Globus pallidus (tissue), 1 donor: Measurements from ENCODE around the gene HOXB13.

Experiments used
- DNase-seq: peaks from one replicate; pipeline ENCODE4 v3.0.0-alpha.2; 2015; ENCODE audit warnings: low spot score

Gene HOXB13

DNA sequence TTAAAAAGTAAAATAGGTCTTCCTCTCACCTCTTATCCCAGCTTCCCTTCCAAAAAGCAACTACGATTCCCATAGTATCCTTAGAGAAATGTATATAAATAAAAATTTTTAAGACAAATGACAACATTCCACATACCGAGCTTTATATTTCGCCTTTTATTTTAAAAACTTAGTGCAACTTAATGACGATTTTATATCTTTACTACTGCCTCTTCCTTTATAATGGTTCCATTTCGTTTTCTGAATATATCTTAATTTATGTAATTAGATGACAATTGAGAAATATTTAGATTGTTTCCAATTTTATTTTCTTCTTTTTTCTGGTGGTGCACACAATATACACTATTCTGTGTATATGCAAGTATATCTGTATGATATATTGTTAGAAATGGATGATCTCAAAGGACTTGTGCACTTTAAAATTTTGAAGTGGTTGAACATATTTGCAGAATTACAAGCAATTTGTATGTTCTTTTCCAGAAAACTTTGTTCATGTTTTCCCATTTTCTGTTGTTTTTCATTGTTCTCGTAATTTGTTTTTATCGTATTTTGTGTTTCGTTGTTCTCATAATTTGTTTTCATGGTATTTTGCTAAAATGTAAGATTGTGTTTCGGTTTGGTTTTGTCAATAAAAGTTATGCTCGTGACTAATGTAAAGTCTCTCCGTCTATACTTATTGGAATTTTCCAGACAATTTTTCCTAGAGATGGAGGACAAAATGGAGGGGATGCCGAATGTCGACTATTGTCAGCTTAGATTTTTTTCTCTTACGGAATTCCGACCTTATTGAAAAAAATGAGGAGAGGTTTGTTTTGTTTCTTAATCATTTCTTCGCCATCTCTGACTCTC is 20.4 kb upstream of the HOXB13 start:
- no peak for DNase-seq

DNA sequence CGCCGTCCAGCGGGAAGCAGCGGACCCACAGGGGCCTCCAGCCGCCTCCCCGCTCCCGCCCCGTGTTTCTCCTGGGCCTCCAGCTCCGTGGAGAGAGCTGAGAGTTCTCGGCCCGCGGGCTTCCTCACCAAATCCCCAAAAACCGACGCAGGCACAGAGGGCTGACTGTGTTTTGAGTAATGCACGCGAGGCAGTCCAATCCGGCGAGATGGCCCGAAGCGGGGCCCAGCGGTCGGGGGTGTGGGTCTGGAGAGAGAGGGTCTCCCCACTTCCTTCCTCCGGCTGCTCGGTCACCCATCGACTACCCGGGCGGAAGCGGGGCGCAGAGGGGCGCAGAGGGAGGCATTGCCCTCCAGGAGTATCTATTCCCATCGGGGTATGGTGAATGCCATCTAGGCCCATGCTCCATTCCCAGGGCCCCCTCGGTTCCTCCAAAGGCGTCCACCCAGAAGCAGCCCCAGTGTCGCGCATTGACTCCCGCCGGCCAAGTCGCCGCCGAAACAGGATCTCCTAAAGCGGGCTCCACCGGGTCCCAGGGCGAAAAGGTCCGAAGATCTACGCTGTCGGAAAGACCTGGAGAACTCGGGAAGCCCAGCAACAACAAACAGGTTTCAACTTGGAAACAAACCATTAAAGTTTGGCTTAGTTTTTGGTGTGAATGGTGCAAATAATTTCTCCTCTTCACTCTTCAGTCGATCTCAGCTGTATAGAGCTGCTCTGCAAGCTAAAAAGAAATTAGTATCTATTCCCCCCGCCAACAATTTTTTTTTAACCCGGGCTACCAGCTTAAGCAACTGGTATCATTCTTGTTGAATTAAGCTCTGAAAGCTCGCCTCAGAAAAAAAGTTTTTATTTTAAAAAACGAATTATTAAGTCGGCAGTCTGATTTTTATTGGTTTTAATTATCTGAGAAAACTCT is 19.2 kb upstream of the HOXB13 start:
- DNase-seq: no peak

DNA sequence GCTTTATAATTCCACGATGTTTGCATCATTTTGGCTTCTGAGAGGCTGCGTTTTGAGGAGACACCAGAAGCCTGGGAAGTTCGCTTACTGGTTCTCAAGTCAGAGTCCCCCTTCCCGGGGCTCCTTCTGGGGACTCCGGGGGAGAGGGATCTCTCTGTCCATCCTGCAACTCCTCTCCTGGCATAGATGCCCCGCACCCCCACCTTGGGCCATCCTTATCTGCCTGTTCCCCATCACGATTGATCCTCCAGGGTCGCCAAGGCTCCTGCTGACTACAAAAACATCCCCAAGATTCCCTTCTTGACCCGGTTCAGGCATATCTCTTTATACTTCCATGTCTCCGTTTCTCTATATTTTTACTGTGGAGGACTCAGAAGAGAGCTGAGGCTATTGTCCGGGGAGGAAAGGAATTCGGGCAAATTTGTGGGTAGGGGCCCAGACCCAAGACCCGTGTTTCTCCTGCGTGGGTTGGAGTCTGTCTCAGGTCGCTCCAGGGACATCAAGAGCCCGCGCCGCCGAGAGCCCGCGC is 18.4 kb upstream of the HOXB13 start:
- no peak for DNase-seq

DNA sequence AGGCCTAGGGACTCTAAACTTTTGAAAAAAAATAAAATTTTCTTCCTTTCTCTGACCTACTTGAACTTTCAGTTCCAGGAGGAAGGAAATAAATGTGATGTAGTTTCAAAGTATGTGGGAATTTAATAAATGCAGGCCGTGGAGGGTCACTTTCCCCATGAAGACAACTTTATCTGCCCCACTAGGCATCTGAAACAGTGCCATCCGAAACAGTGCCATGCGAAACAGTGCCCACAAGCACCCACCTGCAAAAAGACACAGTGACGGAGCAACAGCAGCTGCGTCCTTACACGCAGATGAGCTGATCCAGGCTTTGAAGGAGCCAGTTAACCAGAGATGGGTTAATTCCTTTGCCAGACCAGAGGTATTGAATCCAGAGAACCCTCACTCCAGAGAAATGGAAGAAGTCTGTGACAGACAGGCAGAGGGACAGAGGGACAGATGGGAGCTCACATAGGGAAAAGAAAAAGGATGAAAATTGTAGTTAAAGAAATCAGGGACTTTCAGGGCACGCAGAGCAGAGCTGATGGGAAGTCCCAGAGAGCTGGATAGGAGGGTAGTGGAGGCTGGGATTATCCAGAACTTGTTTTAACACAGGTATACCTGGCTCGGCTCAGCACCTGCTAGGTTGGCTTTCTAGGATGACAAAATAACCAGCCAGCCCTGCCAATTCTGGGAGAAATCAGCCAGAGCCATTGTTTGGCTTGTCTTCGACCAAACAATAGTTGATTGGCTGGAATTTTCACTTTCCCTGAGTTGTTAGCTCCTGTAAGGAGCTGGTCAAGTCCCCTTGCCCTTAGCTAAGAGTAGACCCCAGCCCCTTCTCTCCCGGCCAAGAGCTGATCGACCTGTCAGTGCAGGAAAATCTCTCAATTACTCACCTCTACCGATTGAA is 17.1 kb upstream of the HOXB13 start:
- DNase-seq: no peak

DNA sequence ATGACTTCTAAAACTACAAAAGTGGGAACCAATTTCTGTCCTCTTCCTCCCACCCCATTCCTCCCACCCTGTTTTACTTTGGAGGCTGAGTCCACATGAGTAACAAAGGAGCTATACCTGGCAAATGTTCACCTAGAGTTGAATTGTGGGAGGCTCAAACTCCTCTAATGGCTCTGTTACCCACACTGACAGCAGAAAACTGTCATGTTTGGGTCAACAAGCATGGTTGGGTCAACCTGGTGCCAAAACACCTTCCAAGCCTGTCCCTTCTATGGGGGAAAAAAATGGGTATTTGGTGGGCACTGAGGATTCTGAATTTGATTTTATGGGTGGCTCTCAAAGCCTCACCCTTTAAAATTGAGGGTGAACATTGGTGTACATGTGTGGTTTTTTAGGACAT is 12.0 kb upstream of the HOXB13 start:
- no peak for DNase-seq

DNA sequence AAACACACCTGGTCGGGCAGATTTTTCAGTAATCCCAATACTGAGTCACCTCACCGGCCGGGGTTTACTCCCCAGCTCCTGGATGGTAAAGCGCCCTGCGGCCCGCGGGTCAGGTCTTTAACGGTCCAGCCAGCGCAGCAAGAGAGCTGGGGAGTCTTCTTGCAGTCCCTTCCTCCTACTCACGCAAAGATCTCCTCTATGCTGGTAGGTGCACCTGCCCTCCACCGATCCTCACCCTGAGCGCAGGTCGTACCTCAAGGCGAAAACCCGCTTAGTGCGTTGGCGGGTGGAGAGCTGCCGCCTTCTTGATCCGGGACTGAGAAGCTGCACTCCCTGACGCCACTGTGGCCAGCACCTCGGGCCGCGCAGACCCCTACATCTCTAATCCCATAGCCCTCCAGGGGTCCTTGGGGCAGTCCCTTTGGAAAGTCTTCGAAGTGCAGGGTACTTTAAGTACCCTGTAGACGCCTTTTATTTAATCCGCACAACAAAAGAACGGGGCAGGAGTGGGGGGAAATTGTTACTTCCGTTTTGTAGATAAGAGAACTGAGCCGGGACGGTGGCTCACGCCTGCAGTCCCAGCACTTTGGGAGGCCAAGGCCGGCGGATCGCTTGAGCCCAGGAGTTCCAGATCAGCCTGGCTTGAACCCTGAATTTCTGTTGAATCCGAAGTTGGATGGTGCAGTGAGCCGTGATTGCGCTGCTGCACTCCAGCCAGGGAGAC is 10.4 kb upstream of the HOXB13 start:
- DNase-seq: no peak

DNA sequence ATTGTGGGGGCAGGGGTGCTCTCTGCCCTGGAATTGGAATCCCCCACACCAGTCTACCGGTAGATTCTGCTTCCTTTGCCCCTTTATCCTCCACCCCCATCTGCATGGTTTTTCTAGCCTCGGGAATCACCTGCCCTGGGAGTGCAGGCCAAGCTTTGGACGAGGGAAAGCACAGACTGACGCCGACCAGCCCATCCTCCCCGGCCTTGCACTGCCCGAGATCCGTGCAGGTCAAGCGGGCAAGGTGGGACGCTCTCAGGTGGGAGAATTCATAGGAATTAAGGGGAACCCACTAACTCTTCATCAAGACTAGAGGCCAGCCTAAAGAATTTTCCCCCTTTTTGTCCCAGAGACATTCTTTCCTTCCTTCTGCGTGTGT is 9.9 kb upstream of the HOXB13 start:
- DNase-seq: no peak

DNA sequence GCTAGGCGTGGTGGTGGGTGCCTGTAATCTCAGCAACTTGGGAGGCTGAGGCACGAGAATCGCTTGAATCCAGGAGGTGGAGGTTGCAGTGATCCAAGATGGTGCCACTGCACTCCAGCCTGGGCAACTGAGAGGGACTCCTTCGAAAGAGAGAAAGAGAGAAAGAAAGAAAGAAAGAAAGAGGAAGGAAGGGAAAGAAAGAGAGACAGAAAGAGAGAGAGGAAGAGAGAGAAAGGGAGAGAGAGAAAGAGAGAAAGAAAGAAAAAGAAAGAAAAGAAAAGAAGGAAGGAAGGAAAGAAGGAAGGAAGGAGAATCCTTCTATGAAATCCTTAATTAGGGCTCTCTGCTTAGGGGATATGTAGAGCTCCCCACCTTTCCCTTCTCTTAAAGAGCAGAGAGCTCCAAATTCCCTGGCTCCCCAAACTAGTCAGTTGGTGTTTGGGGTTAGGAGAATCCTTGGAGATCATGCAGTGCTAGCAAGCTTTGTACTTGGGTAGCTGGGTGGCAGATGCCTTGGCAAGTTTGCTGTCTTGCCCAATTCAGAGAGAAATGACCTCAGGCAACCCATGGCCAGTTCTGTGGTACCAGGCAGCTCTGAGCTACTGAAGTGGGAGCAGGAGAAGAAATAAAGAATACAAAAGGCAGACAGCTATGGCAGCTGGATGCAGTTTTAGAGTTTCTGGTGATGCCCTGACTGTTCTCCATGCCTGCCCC is 8.9 kb upstream of the HOXB13 start:
- no peak for DNase-seq

DNA sequence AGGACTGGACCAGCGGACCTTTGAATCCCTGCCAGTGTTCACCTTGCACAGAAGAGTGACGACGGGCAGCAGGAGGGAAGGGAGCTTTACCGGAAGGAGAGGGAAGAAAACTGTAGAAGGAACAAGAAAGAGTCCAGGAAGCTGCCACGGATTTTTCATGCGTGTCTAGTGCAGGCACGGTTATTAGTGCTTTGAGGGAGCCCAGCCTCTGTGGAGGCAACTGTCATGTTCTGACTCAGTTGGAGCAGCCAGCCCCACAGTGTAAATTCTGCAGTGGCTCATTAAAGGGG is 6.5 kb upstream of the HOXB13 start:
- no peak for DNase-seq

DNA sequence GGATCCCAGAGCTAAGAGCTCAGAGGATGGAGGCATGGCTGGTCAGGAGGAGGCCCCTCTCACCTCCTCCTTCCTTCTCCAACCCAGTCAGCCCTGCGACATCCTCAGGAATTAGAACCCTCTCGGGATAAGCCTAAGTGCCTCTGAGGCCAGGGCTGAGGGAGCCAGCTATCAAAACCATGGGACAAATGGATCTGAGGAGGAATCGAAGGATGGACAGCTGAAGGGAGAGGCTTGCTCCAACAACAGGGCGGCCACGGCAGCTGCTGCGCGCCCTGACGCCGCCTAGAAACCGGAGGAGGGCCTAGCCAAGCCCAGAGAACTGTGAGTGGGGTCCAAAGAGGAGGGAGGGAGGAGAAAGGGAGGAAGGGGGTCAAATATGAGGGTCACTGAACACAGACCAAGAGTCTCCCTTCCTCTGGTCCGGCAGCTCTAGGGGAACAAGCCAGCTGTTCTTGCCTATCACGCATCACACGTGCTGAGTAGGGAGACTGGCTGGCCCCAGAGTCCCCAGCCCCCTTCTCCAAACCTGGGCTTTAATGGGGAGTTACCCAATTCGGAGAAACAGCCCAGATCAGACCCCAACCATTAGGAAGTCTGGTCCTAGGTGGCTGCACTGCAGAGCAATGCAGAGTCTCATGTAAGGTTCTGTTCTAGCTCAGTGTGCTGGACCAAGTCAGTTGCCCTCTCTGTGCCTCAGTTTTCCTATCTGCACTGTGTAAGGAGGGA is 5.9 kb upstream of the HOXB13 start:
- no peak for DNase-seq

DNA sequence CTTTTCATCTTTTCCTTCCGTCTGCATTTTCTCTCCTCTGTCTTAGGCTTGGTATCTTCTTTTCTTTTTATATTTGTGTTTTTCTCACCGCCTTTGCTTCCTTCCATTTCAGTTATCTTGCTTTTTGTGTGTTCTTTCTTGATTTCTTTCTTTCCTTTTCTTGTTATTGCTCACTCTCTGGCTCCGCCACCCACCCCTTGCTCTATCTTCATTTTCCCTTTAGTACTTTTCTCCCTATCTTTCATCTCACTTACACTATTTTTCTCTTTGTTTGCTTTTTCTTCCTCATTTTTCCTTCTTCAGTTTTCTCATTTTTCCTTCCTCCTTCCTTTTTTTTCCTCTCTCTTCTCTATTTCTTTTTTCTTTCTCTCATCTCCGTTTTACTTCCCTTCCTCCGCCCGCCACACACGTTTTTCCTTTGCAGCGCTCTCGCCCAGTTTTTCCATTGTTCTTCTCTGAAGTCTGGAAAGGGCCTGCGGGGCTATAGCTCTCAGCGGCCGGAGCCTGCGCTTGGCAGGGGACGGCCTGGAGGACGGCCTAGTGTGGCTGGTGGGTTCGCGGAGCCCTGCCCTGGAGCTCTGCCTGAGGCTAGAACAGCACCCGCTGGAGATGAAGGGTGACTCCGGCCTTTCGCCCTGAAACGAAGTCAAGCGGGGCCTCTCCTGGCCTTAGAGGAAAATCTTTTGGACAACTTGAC is 5.2 kb upstream of the HOXB13 start:
- no peak for DNase-seq

DNA sequence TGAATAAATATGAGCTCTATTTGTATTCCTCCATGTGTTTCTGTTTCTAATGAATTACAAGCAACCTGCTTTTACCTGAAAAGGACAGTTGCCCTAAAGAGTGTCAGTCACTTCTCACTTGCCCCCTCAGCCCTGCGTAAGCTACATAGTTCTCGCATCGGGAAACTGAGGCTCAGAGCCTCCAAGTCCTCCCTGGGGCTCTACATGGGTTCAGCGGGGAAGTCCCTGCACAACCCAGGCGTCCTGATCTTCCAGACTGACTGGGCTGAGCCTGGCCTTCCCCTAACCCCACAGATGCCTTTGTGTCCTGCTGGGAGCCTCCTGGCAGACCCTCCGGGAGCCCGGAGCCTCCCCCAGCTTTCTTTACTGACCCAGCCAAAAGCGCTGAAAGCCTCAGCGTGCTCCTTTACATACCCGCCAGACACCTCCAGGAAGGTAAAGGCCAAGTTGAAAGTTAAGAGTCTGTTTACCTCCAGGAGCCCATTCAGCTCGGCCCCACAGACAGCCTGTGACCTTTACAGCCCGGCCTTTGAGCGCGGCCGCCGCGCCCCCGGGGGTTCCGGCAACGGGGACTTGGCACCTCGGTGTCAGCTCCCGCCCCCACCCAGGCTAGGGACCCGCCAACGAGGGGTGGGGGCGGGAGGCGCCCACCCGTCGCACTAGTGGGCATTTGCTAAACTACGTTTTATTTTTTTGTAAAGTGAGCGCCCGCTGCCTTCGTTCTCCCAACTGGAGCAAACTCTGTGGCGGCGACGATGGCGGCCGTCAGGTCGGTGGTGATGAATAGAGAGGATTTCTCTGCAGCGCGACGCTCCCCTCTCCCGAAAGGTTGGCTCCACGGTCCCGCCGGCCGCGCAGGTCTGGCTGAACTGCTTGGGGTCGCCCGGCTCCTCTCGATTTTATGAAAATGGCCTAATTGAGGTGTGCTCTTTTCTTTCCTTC is 4.4 kb upstream of the HOXB13 start:
- DNase-seq: no peak

DNA sequence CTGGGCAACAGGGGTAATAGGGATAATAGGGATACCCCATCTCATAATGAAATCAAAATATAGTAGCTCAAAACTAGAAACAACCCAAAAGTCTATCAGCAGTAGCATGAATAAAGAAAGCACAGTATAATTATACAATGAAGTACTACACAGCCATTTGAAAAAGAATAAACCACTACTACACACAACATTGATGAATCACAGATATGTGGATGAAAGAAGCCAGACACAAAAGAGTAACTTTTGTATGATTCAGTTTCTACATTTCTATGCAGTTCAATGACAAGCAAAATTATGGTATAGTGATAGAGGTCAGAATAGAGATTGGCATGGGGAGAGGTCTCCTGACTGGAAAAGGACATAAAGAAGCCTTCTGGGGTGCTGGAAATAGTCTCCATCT is 2.8 kb upstream of the HOXB13 start:
- DNase-seq: no peak

DNA sequence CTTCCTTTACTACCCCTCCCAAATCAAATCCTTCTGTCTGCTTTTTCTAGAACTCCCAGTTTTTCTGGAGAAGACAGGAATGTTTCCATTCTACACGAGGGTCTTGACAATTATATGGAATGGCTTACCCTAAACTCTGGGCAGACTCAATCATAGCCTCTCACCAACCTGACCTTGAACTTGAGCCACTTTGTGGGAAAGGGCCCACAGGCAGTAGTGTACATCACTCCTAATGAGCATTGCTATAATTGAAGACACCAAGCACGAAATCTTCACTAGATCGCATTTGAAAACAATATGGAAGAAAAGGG is 1.6 kb upstream of the HOXB13 start:
- no peak for DNase-seq

DNA sequence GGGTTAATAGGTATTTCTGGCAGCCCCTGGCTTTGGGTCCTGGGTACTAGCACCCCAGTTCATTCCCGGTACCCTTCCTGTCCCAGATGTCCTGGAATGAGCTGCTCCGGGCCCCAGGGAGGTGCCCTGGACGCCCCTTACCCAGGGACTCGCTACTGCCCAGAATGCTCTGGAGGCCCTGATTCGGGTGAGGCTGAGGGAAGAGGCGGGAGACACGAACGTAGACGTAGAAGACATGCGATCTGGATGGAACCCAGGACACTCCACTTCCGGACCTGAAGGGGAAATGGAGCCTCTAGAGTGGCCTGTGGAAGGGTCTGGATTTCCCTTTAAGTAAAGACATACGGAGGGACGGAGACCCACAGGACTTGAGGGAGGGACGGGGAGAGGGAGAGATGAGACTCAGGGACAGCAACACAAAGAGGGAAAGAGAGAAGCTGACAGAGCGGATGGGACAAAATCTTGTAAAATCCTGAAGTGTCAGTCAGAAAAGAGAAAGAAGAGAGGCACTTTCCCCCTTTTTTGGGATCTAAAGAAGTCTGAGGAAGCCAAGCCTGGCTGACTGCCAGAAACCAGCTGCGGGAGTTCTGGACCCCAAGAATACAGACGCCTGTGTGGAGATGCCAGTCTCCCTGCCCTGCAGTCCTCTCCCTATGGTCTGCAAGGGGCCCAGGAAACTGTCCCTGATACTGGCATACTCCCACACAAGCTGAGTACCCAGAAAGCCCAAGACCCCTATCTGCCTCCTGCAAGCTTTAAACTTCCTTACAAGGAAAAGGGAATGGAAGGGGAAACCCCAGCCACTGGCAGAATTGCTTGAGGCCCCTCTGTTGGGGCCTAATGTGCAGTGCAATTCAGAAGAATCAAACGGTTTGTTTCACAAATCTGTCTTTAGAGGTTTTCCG is 1.0 kb upstream of the HOXB13 start:
- DNase-seq: no peak

DNA sequence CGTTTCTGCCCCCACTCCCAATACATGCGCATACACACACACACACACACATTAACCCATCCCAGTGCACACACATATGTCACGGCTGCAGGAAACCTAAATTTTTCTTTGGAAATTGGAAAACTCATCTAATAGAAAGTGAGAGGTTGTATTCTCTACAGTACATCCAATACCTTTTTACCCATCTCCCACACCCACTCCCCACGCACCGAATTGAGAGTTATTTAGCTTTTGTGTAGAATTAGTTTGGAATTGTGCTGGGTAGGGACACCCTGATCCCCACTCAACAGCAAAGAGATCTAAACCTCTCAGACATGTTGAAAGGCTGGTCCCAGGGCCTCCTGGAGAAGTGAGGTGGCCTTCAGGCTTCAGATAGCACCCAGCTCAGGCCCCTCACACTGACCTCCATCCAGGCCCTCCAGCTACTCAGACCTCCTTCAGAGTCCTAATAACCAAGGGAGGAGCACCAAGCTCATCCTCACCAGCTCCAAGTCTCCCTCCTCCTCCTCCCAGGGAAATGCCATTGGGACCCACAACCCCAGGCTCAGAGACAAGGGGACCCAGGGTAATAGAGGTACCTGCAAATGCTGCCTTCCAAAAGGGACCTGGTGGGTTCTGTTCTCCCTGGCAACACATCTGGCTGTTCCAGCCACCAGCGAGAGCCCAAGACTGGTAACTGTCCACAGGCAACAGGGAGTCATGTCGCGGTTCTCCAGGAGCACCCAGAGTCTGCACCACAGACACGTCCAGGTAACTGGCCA is 955 bp downstream of the HOXB13 start:
- DNase-seq: no peak

DNA sequence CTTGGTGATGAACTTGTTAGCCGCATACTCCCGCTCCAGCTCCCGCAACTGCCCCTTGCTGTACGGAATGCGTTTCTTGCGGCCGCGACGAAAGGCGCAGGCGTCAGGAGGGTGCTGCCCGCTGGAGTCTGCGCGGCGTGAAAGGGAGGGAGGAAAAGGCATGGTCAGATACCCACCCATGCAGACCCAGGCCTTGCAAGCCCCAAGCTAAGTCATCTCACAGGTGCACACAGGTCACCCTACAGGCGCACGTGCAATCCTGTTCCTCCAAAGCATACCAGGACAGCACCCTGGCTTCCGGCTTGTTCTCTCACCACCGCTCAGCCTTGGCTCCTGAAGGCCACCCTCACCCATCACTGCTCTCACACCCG is 1.6 kb downstream of the HOXB13 start:
- DNase-seq: no peak
